HG02678 (cell line): Measurements from ENCODE around the gene DDX27.

ENCODE experiments used
- ATAC-seq: cut with Tn5 transposase; IDR thresholded peaks from one replicate; pipeline ENCODE4 v1.9.1; 2021; ENCODE audit warnings: mild to moderate bottlenecking, moderate library complexity; ENCODE audit not compliant: unreplicated experiment

The DDX27 gene

DNA sequence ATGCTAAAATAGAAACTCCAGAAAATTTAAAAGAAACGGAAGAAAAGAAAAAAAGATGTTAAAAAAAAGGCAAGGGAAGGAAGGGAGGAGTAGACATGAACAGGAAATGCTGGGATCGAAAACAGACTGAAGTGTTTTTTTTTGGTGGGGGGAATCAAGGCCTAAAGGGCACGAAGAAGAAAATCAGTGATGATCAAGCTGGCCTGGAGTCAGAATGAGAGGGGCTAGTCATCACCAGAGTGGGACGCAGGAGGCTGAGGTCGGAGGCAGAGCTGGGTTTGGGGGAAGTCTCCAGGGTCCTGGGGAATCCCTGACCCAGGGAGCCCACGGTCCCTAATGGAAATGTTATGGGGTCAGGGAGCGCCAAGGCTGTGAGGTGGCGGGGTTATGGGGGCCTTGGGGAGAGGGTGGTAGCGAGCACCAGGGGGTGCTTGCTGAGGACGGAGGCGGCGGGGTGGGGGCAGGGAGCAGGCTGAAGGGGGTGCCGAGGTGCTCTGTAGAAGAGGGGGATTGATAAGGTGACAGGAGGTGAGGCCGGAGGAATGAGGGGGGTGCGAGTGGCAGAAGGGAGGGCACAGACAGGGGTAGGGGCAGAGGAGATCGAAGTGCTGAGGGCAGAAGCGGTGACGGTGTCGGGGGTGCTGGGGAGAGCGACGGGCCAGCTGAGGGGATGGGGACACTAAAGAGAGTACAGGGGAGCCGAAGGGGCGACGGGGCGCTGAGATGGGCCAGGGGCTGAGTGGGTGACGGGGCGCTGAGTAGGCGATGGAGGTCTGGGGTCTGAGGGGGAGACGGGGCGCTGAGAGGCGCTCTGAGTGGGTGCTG lies 58.0 kb downstream of the DDX27 start:
- ATAC-seq, result no peak

- no peak for ATAC-seq
Measured at GRCh38 chr20:49277786-49278035, 58.5 kb downstream of the DDX27 start.

DNA sequence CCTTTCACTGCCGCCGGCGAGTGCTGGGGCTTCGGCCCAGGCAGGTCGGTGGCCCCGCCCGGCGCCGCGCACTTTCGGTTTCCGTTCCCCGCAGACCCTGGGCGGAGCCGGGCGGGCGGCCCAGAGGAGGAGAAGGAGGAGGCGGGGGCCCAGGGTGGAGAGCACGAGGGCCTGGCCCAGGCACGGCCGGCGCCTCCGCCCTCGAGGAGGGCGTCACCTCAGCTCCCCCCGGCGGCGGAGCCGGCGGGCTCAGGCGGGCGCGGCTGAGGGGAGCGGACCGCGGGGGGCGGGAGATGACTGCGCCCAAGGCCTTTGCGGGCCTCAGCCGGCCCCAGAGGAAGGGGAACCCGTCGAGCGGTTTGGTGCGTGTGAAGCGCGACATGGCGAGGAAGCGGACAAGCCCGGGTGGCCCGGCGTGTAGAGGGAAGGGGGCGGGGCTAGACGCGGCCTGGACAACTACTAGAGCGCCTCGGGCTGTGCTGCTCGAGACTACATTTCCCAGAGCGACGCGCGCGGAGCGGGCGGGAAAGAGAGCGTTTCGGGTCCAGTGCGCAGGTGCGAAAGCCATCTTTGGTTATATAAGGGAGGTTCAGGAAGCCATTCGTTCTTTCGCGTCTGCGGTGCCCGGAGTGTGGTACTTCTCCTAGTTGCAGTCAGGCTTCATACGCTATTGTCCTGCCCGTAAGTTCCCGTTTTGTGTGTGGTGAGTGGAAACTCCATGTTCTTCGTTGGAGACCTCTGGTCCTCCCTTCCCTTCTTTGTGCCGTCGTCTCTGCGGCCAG lies 59.0 kb downstream of the DDX27 start, which contains the start of gene ZNFX1:
Gene ZNFX1 (minus strand): TSS at position 22 of the 782 bp plus-strand sequence. CDS start 2,218 bp downstream, outside the sequence.
- ATAC-seq, result peak; percentile 83

- no peak for ATAC-seq
Measured at GRCh38 chr20:49278818-49279676, 59.8 kb downstream of the DDX27 start.

DNA sequence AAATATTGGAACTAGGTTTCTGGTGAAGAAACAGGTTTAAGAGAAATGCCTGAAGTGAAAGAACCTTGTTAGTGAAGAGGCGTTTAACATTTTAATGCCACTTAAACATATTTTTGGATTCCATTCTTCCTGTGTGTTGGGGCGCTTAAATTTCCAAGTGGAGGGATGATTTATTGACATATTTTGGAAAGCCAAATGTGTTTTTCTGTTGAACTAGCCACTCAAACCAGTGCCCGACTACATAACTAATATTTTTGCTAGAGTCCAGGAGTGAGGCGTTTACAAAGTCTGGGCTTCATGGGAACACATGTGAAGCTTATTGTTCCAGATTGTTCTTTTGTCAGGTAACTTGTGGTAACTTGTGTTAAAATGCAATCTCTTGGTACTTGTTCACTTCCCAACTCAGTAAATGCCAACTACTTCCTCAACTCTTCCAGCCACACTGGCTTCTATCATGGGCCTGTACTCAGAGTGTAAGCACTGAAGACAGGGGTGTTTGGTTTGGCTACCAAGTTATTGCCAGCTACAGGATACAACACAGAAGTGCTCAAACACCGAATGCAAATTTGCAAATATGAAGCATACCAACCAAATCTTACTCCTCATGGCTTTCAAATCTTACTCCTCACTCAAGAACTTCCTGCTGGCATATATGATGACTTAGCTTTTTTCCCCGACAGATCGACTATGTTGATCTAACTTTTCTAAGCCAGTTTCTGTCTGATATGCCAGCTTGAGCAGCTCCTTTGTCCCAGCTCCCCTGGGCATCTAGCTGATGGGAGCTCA lies 60.7 kb downstream of the DDX27 start:
- no peak for ATAC-seq

GRCh38 chr20:49280463-49281058 lies 61.3 kb downstream of the DDX27 start:
- no peak for ATAC-seq

- no peak for ATAC-seq
Measured at GRCh38 chr20:49281059-49281912, 62.1 kb downstream of the DDX27 start.

DNA sequence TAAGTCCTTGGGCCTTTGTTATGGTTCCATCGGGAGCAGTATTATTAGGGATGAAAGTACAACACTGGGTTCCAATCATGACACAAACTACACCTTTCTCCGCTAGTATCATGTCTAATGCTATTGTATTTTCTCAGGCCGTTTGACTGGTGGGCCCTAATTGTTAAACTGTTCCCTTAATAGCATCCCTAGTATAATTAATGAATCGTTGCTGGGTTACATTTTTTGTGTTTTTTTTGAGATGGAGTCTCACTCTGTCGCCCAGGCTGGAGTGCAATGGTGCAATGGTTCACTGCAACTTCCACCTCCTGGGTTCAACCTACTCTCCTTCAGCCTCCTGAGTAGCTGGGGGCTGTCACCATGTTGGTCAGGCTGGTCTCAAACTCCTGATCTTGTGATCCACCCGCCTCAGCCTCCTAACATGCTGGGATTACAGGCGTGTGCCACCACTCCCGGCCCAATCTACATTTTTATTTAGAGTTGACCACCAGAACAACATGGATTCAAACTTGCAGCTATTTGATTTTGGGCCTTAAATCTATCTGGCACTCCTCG lies 62.8 kb downstream of the DDX27 start:
- no peak for ATAC-seq

GRCh38 chr20:49282584-49283171 lies 63.5 kb downstream of the DDX27 start:
- ATAC-seq, result no peak

DNA sequence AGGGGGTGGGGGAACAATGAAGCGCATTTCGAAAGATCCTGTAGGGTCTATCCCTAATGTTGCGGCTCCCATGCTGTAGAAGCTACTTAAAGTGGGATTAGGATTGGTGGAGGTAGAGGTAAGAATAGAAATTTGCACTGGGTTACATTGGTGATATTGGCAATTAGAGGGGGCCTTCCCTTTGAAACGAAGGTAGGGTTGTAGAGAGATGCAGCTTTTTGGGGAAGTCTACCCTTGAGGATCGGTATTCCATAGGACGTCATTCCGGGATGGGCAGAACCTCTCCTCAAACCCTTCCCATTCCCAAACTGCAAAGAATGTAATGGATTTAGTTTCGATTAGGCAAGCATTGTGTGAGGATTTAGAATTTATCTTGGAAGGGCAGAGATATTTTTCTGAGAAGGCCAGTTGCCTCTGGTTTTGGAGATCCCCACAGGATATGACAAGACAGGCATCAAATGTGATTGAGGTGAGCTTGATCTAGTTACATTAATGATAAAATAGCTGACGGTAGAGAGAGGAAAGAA lies 64.0 kb downstream of the DDX27 start:
- ATAC-seq, result no peak

GRCh38 chr20:49283703-49284625 lies 64.7 kb downstream of the DDX27 start:
- ATAC-seq, result no peak

DNA sequence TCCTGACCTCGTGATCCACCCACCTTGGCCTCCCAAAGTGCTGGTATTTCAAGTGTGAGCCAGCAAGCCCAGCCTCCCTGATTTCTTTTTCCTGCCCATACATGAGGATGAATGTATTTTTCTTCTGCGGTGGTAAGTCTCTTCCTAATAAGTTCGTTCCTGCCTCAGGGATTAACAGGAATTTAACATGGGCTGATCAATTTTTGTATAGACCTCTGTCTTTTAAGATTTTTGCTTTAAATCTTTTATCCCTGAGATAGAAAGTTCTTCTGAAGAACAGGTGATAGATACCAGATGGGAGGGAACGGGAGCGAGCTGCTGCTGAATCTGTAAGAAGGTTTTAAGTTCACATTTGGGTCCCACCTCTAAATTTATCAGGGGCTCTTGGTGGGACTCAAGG lies 65.6 kb downstream of the DDX27 start:
- no peak for ATAC-seq

DNA sequence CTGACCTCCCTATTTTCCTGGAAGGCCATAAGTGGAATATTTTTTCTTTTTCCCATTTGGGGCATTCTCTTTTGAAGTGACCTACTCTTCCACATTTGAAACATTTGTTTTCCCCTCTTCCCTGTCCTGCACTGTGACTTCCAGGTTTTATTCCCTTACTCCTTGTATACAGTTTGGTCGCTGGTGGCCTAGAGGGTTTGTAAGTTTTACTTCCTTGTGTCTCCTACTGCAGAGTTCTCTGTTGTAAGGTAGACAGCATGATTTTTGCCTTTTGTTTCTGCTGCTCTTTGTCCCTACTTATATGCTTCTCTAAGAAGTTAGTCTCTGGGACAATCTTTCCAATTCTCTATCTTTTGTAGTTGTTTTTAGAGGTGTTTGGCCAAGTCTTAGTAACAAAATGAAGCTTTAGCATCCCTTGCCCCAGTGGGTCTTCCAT lies 66.0 kb downstream of the DDX27 start:
- ATAC-seq, result no peak

DNA sequence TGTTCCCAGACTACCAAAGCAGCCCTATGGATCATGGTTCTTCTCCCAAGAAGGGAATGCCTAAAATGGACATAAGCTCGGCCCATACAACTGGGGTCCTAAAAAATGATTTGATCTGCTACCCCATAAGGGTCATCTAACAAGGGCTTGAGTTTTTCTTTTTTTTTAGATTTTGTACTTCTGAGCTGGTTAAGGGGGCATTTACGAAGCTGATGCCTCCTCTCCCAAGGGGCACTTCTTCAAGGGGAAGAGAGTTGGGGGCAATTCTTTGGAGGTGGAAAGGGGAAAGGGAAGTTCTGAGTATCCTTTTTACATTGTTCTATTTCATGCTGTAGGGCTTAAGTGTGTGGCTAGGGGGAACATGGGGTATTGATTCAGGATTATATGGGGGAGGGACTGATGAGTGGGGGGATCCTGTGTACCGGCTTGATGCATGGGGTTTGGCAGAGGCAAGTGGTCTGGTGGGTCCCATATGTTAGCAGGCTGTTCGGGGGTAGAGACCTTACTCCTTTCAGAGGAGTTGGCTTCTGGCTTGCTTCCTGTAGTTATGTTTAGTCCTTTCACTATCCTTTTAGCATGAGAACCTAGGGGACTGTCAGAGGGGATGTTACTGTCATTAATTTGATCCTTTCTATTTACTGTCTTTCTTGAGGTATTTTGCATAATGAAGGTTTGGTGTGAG lies 66.7 kb downstream of the DDX27 start:
- ATAC-seq, result no peak

- ATAC-seq, result no peak
Measured at GRCh38 chr20:49286689-49287551, 67.7 kb downstream of the DDX27 start.
